A673 (cell line): ENCODE results near the gene SLC10A3. TPM values are rescaled to one million over a fixed set of nuclear protein-coding genes. Genes with fewer than 3 reads are reported as not detected.

Source experiments
- BruUV-seq: library from RNA; stranded (reverse); fragments of 400-500 nt; replicated peaks from 2 replicates; lab custom pipeline; 2021; lab: Mats Ljungman, UMichigan
- CTCF ChIA-PET: fragments of 300-600 bp; sonication (Branson Sonifier 250); formaldehyde crosslinking; loops from one replicate; lab custom pipeline; 2022; ENCODE audit warnings: antibody characterized with exemption; lab: Charles Lee
- POLR2A ChIA-PET: fragments of 300-600 bp; sonication (Branson Sonifier 250); formaldehyde crosslinking; loops from one replicate; lab custom pipeline; 2022; ENCODE audit warnings: antibody characterized with exemption; ENCODE audit not compliant: low non-redundant PET; lab: Charles Lee
- DNase-seq: peaks from one replicate; pipeline ENCODE4 v3.0.0-alpha.2; 2015; ENCODE audit warnings: low spot score
- H3K27ac ChIP-seq: fragments of 200-600 bp; sonication (generic); 2 replicates; pipeline ENCODE4 v1.5.1; 2016; ENCODE audit warnings: mixed run types, low read depth, mild to moderate bottlenecking, mixed read lengths, antibody characterized with exemption, low read length; ENCODE audit not compliant: poor library complexity, severe bottlenecking
- H3K27me3 ChIP-seq: fragments of 200-600 bp; sonication (generic); replicated peaks from 2 replicates; pipeline ENCODE4 v1.6.1; 2017; ENCODE audit warnings: mixed run types, low read depth, mild to moderate bottlenecking, mixed read lengths, antibody characterized with exemption, low read length; ENCODE audit not compliant: insufficient read depth, poor library complexity
- H3K36me3 ChIP-seq: fragments of 200-600 bp; sonication (generic); 2 replicates; pipeline ENCODE4 v1.6.1; 2016; ENCODE audit warnings: mixed run types, mild to moderate bottlenecking, mixed read lengths, antibody characterized with exemption, low read length; ENCODE audit not compliant: insufficient read depth, poor library complexity, severe bottlenecking
- H3K4me1 ChIP-seq: fragments of 200-600 bp; sonication (generic); 2 replicates; pipeline ENCODE4 v1.6.1; 2017; ENCODE audit warnings: mixed run types, mild to moderate bottlenecking, mixed read lengths, antibody characterized with exemption, low read length; ENCODE audit not compliant: insufficient read depth, poor library complexity, severe bottlenecking
- H3K4me3 ChIP-seq: fragments of 200-600 bp; sonication (generic); 2 replicates; pipeline ENCODE4 v1.5.1; 2016; ENCODE audit warnings: low read depth, mixed run types, mild to moderate bottlenecking, mixed read lengths, low read length; ENCODE audit not compliant: poor library complexity, severe bottlenecking
- H3K9me3 ChIP-seq: fragments of 200-600 bp; sonication (generic); 2 replicates; pipeline ENCODE4 v1.6.1; 2016; ENCODE audit warnings: mixed run types, low read depth, mild to moderate bottlenecking, mixed read lengths, antibody characterized with exemption, low read length; ENCODE audit not compliant: poor library complexity, severe bottlenecking
- CTCF ChIP-seq: fragments of 300-800, 200-600 bp; sonication (generic); conservative IDR thresholded peaks from 2 replicates; pipeline ENCODE4 v1.5.1; 2017; ENCODE audit warnings: low read depth, mild to moderate bottlenecking, antibody characterized with exemption, low read length, moderate library complexity, mixed read lengths
- EZH2 ChIP-seq: fragments of 200-600 bp; sonication (generic); IDR thresholded peaks from 2 replicates; pipeline ENCODE4 v1.6.1; 2017; ENCODE audit warnings: borderline replicate concordance, low read depth, mild to moderate bottlenecking, mixed read lengths, antibody characterized with exemption, low read length; ENCODE audit not compliant: poor library complexity, severe bottlenecking
- intact Hi-C: fragments of 100-400 bp; cut with micrococcal nuclease; formaldehyde crosslinking; loops from one replicate; pipeline ENCODE4 v1.10.0; 2022; ENCODE audit not compliant: unreplicated experiment
- total RNA-seq: library from RNA; stranded (reverse); gene quantifications from 2 replicates; pipeline ENCODE4 v1.2.3, GENCODE V29; 2021

SLC10A3 gene
- total RNA-seq, 1 experiment from 2014 or later, result 9.7 TPM

DNA sequence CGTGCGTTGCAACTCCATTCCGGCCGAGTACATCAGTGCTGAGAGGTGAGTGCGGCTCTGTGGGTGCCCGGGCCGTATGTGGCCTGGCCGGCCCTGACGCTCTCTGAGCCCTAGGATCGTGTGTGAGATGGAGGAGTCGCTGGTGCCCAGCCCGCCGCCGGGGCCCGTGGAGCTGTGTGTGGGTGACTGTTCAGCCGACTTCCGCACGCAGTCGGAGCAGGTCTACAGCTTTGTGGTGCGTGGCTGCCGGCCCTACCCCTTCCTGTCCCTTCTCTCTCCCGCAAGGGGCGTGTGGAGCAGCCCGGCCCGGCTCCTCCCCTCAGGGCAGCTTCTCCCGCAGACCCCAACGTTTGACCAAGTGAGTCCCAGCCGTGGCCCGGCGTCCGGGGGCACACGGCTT lies 24.4 kb downstream of the SLC10A3 start:
- intact Hi-C loops, result no loop called here
- Histone ChIP-seq H3K36me3 (peaks cover 10% of the 10 kb centered on the region), H3K27ac (no peak overlapping the region), H3K4me1 (no peaks in the 10 kb centered on the region), H3K27me3 (no peaks in the 10 kb centered on the region), H3K9me3 (no peaks in the 10 kb centered on the region), H3K4me3 (no peak overlapping the region)
- ChIA-PET CTCF (no interaction called here), POLR2A (no interaction called here)
- no TSS peak for BruUV-seq
- TF ChIP-seq CTCF (no peak), EZH2 (no peak)
- no peak for DNase-seq

GRCh38 chrX:154465601-154466000 lies 24.8 kb downstream of the SLC10A3 start:
- Histone ChIP-seq H3K9me3 (no peaks in the 10 kb centered on the region), H3K4me1 (no peaks in the 10 kb centered on the region), H3K4me3 (no peak overlapping the region), H3K36me3 (peaks cover 10% of the 10 kb centered on the region), H3K27me3 (no peaks in the 10 kb centered on the region), H3K27ac (no peak overlapping the region)
- intact Hi-C loops, result no loop called here
- TF ChIP-seq CTCF (no peak), EZH2 (no peak)
- BruUV-seq, result no TSS peak
- CTCF ChIA-PET, result no interaction called here
- DNase-seq, result no peak
- POLR2A ChIA-PET, result no interaction called here

DNA sequence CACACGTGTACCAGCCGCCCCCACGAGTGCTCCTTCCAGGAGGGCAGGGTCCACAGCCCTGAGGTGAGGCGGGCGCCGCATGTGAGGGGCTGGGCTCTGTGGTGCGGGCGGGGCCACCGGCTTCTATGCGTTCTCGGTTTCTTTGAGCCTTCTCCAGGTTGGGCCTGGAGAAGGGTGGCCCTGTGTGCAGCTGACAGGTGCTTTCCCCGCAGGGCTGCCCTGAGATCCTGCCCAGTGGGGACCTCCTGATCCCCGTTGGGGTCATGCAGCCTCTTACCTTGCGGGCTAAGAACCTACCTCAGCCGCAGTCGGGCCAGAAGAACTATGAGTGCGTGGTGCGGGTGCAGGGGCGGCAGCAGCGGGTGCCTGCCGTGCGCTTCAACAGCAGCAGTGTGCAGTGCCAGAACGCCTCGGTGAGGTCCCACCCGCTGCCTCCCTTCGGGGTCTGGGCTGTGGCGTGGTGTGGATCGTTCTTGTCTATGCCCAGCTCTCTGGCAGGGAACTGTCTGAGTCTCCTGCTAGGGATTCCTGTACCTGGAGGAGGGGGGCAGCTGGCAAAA lies 25.5 kb downstream of the SLC10A3 start:
- BruUV-seq, result no TSS peak
- TF ChIP-seq CTCF, result no peak
- no peak for TF ChIP-seq EZH2
- ChIA-PET POLR2A (no interaction called here), CTCF (no interaction called here)
- no peaks in the 10 kb centered on the region for H3K9me3 ChIP-seq
- peaks cover 10% of the 10 kb centered on the region for H3K36me3 ChIP-seq
- no peak overlapping the region for H3K4me3 ChIP-seq
- H3K27me3 ChIP-seq, result no peaks in the 10 kb centered on the region
- intact Hi-C loops, result no loop called here
- no peak for DNase-seq
- no peaks in the 10 kb centered on the region for H3K4me1 ChIP-seq
- H3K27ac ChIP-seq, result no peak overlapping the region
